ENCODE data around the gene RXFP4. TPM values are rescaled to one million over a fixed set of nuclear protein-coding genes. Genes with fewer than 3 reads are reported as not detected.

The RXFP4 gene
- total and polyA plus RNA-seq, 3 donors from 2014 or later, result 0.37 to 1.1 TPM; not detected in 1

DNA sequence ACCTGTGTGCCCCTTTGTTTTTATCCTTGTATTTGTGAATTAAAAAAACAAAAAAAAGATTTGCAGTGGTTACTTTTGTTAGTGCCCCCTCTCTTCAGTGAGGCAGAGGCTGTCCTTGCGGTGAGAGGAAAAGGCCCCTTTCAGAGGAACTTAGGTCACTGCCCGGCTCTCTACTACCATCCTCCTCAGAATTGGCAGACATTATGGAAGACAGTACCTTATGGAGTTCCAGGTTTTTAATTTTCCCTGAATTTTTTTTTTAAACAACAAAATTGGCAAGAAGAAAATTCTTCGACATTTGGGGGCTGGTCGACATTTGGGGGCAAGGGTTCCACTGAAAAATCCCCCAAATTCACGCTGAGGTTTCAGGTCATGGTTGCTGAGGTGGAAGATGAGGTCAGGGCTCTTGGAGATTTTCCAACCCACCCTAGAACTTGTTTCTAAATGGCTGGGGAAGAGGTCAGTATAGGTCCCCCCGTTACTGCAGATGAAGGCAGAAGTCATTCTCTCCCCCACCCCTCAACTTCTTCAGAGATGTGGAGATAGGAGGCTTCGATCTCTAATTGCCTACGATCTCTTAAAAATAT is 5.3 kb downstream of the RXFP4 start:
- no peak overlapping the region for H3K4me3 ChIP-seq
- DNase-seq, result no peak
- no peaks in the 10 kb centered on the region for H3K9me3 ChIP-seq
- intact Hi-C loops (cut with DNase I; ENCODE audit: low total_unique reads), result no loop called here
- TF ChIP-seq, protein P1, sequence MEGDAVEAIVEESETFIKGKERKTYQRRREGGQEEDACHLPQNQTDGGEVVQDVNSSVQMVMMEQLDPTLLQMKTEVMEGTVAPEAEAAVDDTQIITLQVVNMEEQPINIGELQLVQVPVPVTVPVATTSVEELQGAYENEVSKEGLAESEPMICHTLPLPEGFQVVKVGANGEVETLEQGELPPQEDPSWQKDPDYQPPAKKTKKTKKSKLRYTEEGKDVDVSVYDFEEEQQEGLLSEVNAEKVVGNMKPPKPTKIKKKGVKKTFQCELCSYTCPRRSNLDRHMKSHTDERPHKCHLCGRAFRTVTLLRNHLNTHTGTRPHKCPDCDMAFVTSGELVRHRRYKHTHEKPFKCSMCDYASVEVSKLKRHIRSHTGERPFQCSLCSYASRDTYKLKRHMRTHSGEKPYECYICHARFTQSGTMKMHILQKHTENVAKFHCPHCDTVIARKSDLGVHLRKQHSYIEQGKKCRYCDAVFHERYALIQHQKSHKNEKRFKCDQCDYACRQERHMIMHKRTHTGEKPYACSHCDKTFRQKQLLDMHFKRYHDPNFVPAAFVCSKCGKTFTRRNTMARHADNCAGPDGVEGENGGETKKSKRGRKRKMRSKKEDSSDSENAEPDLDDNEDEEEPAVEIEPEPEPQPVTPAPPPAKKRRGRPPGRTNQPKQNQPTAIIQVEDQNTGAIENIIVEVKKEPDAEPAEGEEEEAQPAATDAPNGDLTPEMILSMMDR (IDR thresholded peaks at IDR 0.05), result no peak
- H3K36me3 ChIP-seq (ENCODE audit: low read depth, missing control alignments), result no peaks in the 10 kb centered on the region
- 82% methylated on average over 8 of the region's 8 CpGs for WGBS, 2 donors
- no peak overlapping the region for H3K27ac ChIP-seq
- no peaks in the 10 kb centered on the region for H3K4me1 ChIP-seq
- no peaks in the 10 kb centered on the region for H3K27me3 ChIP-seq

DNA sequence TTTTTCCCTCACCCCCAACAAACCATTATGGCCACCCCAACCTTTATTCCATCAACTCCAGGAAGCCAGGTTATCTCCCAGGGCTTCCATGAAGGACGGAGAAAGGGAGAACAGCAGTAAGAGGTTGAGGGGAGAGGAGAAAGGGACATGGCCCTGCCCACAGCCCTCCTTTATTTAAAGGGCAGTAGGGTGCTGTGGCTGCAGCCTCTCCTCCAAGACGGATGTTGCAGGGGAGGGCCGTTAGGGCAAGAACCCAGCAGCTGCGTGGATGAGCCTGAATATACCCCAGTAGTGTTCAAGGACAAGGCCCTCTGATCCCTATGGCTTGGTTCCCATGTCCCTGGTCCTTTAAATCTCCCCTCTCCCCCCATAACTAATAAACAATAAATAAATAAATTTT is 5.9 kb downstream of the RXFP4 start:
- H3K27ac ChIP-seq, result no peak overlapping the region
- no peaks in the 10 kb centered on the region for H3K36me3 ChIP-seq (ENCODE audit: low read depth, missing control alignments)
- intact Hi-C loops (cut with DNase I; ENCODE audit: low total_unique reads), result no loop called here

DNA sequence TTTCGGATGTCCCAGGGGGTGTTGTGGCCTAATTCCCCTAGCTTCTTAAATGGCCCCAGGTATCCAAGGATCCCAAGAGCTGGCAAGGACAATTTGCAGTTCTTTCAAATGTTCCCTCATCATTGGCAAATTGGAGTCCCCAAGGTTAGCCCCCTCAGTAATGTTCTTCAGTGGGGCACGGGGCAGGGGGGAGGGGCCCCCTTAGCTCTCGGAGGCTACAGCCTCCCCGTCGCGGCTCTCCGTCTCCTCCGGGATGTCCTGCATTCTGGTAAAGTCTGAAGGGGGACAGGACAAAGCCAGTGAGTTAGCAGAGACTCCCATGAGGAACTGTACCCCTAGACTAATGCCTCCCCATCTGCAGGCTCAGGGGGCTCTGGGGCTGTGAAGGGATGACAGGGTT is 6.3 kb downstream of the RXFP4 start:
- DNase-seq, result no peak
- no peaks in the 10 kb centered on the region for H3K27me3 ChIP-seq
- H3K4me3 ChIP-seq, result no peak overlapping the region
- no peaks in the 10 kb centered on the region for H3K4me1 ChIP-seq
- intact Hi-C loops (cut with DNase I; ENCODE audit: low total_unique reads), result no loop called here
- TF ChIP-seq, protein P1 (IDR thresholded peaks at IDR 0.05), result no peak
- no peak for TF ChIP-seq POLR2A (IDR thresholded peaks at IDR 0.05)
- 89 to 94% methylated on average over 8 of the region's 8 CpGs for WGBS, 2 donors
- no peaks in the 10 kb centered on the region for H3K9me3 ChIP-seq
- H3K36me3 ChIP-seq (ENCODE audit: low read depth, missing control alignments), result no peaks in the 10 kb centered on the region
- H3K27ac ChIP-seq, result no peak overlapping the region

More for the DNA sequence above, 5.9 kb downstream of the RXFP4 start:
- DNase-seq, result no peak
- no peaks in the 10 kb centered on the region for H3K27me3 ChIP-seq
- H3K4me1 ChIP-seq, result no peaks in the 10 kb centered on the region
- TF ChIP-seq, protein P1 (IDR thresholded peaks at IDR 0.05), result no peak
- TF ChIP-seq POLR2A (IDR thresholded peaks at IDR 0.05), result no peak
- WGBS, 2 donors, result 67 to 71% methylated on average over 4 of the region's 4 CpGs
- H3K9me3 ChIP-seq, result no peaks in the 10 kb centered on the region
- H3K4me3 ChIP-seq, result no peak overlapping the region

DNA sequence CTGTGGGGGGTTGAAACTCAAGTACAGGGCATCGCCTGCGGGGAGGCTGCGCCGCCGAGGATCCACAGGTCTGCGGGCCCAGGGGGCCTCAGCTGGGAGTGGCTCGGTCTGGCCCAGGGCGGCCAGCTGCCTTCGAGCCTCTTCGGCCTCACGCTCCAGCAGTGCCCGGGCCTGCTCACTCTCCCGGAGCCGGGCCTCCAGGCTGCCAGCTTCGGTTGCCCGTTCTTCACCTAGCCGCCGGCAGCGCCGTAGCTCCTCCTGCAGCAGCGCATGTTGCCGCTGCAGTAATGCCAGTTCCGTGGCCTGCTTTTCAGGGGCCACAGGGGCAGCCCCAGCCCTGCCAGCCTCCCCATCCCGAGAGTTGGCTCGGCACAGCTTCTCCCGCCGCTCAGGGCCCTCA is 9.4 kb downstream of the RXFP4 start:
- TF ChIP-seq, protein P1 (IDR thresholded peaks at IDR 0.05), result no peak
- TF ChIP-seq POLR2A (IDR thresholded peaks at IDR 0.05), result no peak
- no peaks in the 10 kb centered on the region for H3K9me3 ChIP-seq
- intact Hi-C loops (cut with DNase I; ENCODE audit: low total_unique reads), result no loop called here
- H3K4me1 ChIP-seq, result no peaks in the 10 kb centered on the region
- no peaks in the 10 kb centered on the region for H3K36me3 ChIP-seq (ENCODE audit: low read depth, missing control alignments)
- no peak overlapping the region for H3K4me3 ChIP-seq
- 96 to 97% methylated on average over 7 to 27 of the region's 27 CpGs for WGBS, 2 donors
- no peak for DNase-seq
- H3K27me3 ChIP-seq, result no peaks in the 10 kb centered on the region
- H3K27ac ChIP-seq, result no peak overlapping the region

Data from testis (tissue), 3 donors.